Natural killer cell treated with Interleukin-12 subunit alpha and Interleukin-12 subunit beta and Interleukin-15 and Interleukin-18, amount 100 ng/mL, for 72 hours (primary cell): Measurements from ENCODE around the gene MMP26. TPM values are rescaled to one million over a fixed set of nuclear protein-coding genes. Genes with fewer than 3 reads are reported as not detected.

Experiments
- ATAC-seq, 2 donors: fragments of 150-1000 bp; cut with Tn5 transposase in 1 of 2; sonication (Bioruptor Pico), chemical (Tn5 transposase) in 1 of 2; 2 replicates each; pipeline ENCODE4 v1.10.0; 2021
- DNase-seq: peaks from one replicate; pipeline ENCODE4 v3.0.0; 2022; ENCODE audit warnings: low spot score
- H3K27ac Mint-ChIP-seq, 2 donors: 1 replicate in 1 of 2; 2 replicates in 1 of 2; pipeline ENCODE4 v1.8.0; 2022; ENCODE audit warnings: mixed read lengths in 2 of 2, mild to moderate bottlenecking in 1 of 2, moderate library complexity in 1 of 2
- H3K27me3 Mint-ChIP-seq, 2 donors: 1 replicate in 1 of 2; 2 replicates in 1 of 2; pipeline ENCODE4 v1.8.0; 2022; ENCODE audit warnings: mixed read lengths in 2 of 2
- H3K36me3 Mint-ChIP-seq: one replicate; pipeline ENCODE4 v1.8.0; 2022; ENCODE audit warnings: mixed read lengths
- H3K4me1 Mint-ChIP-seq, 2 donors: 1 replicate in 1 of 2; 2 replicates in 1 of 2; pipeline ENCODE4 v1.8.0; 2022; ENCODE audit warnings: low read depth in 2 of 2, mixed read lengths in 2 of 2, mild to moderate bottlenecking in 1 of 2
- H3K4me3 Mint-ChIP-seq: one replicate; pipeline ENCODE4 v1.8.0; 2022; ENCODE audit warnings: mixed read lengths
- H3K9me3 Mint-ChIP-seq: 2 replicates; pipeline ENCODE4 v1.8.0; 2022; ENCODE audit warnings: mixed read lengths
- total RNA-seq, 2 donors: library from RNA; stranded (reverse); gene quantifications; one replicate each; pipeline ENCODE4 v1.2.3, GENCODE V29; 2022

The MMP26 gene
- not detected for total RNA-seq

DNA sequence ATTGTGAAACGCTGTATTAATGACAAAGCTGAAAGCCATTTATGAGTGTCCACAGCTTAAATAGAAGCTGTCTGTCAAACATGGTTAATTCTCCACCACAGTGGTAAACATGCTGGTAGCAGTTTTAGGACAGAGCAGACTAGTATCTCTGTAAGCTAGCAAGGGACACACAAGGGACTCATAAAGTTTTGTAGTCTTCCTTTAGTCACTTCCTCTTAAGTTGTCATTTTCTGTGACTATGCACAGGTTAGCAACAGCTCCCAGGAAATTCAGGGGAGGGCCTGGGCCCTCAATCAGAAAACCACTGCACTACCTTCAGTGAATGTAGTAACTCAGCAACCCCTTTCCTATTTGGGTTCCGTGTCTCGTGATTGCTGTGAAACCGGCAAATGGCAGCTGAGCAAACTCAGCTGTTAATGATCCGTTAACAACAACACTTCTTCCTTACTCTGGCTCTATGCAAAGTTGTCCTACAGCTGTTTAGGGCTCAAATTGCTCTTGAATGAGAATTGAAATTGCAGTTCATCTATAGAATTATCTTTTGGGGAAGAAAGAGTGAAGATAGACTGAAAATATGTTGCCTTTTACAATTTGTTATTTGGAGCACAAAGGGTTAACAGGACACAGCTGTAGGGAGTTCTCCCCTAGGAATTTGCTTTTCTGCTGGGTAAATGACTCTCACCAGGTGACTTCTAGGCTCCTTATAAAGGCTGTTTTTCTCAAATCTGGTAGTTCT, at the start of gene MMP26:
Gene MMP26, plus strand, starts transcription at position 731 of the 736 bp plus-strand sequence.
- Mint-ChIP-seq H3K4me3 (no peak within 1 kb of the TSS), H3K36me3 (no peaks in the 10 kb centered on the region), H3K4me1 (no peaks in the 10 kb centered on the region), H3K9me3 (peaks cover 3% of the 10 kb centered on the region), H3K27me3 (peaks cover 9 to 27% of the 10 kb centered on the region in 2 donors), H3K27ac (no peak within 1 kb of the TSS)
- ATAC-seq (no peak), DNase-seq (no peak)

DNA sequence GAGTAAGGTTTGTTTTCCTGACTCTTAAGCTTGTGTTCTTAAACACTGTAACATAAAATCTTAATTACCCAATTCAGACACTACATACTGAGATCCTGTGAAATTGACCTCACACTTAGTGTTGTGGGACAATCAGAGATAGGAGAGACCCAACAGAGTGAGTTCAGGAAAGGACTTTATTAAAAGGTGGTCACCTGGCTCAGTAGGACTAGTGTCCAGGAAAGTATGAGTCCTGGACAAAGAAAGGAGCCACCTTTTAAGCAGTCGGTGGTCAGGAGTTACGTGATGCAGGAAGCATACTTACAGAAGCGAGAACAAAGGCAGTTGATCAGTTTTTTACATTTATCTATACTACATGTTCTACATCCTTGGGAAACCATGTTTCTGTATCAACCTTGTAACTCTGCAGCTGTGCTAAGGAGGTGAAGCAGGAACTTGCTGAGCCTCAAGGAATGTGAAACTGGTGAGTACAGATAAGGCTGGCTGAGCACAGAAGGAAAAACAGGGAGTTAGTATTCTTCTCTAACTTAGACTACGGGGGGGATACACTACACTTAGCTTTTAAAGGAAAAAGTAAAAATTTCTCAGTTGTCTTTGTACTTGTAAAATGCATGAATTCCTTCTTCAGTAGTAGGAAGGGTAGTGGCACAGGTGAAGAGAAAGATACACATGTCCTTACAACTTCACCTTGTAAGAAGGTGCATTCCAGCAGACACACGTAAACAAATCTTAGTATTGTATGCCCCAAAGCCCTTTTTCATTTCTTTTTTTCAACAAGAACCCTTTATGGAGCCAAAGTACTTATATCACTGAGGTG, 45.7 kb upstream of the MMP26 start:
- Mint-ChIP-seq H3K27ac (no peak overlapping the region), H3K4me1 (peaks cover 4 to 5% of the 10 kb centered on the region in 2 donors), H3K9me3 (no peaks in the 10 kb centered on the region), H3K36me3 (no peaks in the 10 kb centered on the region), H3K27me3 (peaks cover 15 to 25% of the 10 kb centered on the region in 2 donors), H3K4me3 (no peak overlapping the region)
- no peak for ATAC-seq
- no peak for DNase-seq

DNA sequence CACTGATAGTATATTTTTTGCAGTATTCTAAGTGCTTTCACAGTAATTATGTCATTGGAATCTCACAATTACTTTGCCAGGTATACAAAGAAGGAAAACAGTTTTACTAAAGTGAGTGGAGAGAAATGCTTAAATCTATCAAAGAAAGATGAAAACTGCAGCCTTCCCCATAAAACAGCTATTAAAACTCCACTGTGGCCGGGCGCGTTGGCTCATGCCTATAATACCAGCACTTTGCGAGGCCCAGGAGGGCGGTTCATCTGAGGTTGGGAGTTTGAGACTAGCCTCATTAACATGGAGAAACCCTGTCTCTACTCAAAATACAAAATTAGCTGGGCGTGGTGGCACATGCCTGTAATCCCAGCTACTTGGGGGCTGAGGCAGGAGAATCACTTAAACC, 41.7 kb upstream of the MMP26 start:
- no peak for DNase-seq
- Mint-ChIP-seq H3K4me3 (no peak overlapping the region), H3K9me3 (no peaks in the 10 kb centered on the region), H3K4me1 (no peaks in the 10 kb centered on the region), H3K27me3 (peaks cover 19 to 24% of the 10 kb centered on the region in 2 donors), H3K27ac (no peak overlapping the region), H3K36me3 (no peaks in the 10 kb centered on the region)
- ATAC-seq, result no peak

DNA sequence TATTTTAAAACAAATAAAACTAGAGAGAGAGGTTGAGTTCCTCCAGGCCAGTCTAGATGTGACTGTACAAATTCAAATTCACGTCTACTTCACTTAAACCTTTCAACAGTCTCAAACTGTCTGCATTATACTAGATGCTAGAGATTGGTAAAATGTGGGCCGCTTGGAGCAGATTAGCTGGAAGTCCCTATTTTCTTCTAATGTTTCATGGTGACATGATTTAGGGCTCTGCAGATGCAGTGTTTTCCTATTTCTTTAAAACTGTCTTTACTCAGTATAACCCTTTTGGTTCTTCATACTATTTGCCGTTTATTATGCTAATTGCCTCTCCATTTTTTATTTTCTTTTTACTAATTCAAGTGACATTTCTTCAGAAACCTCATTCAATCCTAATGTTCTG, 40.4 kb upstream of the MMP26 start:
- Mint-ChIP-seq H3K36me3 (no peaks in the 10 kb centered on the region), H3K9me3 (no peaks in the 10 kb centered on the region), H3K4me3 (no peak overlapping the region), H3K27me3 (peaks cover 19 to 24% of the 10 kb centered on the region in 2 donors), H3K4me1 (no peaks in the 10 kb centered on the region), H3K27ac (no peak overlapping the region)
- DNase-seq, result no peak
- ATAC-seq, result no peak

DNA sequence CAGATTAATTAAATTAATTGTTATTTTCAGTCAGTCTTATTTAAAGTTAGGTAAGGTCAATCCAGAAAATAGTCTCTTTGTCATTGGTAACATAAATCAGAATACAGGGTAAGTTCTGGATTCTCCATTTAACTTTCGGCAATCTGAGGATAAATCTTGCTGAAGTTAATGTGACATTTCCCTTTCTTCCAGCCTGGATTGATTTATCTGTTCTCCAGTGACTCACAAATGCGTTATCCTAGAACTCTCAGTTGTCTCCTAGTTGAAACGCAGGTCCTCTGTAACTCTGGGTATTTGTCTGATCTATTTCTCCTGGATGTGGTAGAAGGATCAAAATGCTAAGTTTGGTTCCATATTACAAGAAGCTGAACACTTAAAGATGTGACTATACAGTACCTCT, 39.8 kb upstream of the MMP26 start:
- DNase-seq, result no peak
- Mint-ChIP-seq H3K9me3 (no peaks in the 10 kb centered on the region), H3K36me3 (no peaks in the 10 kb centered on the region), H3K4me3 (no peak overlapping the region), H3K4me1 (no peaks in the 10 kb centered on the region), H3K27me3 (peaks cover 23 to 24% of the 10 kb centered on the region in 2 donors), H3K27ac (no peak overlapping the region)
- no peak for ATAC-seq

DNA sequence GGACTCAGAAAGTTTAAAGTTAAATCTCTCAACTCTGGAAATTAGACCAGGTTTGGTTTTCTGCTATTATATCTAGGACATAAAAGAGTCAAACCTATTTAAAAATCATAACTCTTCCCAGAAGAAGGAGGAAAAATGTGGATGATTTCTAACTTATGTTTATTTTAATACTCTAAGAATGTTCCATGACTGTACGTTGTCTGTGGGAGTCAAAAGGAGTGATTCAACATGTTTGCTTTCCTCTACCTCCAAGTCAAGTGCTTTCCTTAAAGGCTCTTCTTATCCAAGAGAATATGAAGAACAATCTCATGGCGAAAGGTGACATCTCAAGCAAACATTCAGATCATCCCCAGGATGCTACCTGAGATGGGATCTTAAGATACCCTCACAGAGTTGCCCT, 39.2 kb upstream of the MMP26 start:
- Mint-ChIP-seq H3K4me3 (no peak overlapping the region), H3K27me3 (peaks cover 23% of the 10 kb centered on the region in 2 donors), H3K9me3 (no peaks in the 10 kb centered on the region), H3K36me3 (no peaks in the 10 kb centered on the region), H3K27ac (no peak overlapping the region), H3K4me1 (no peaks in the 10 kb centered on the region)
- DNase-seq (no peak), ATAC-seq (no peak)

DNA sequence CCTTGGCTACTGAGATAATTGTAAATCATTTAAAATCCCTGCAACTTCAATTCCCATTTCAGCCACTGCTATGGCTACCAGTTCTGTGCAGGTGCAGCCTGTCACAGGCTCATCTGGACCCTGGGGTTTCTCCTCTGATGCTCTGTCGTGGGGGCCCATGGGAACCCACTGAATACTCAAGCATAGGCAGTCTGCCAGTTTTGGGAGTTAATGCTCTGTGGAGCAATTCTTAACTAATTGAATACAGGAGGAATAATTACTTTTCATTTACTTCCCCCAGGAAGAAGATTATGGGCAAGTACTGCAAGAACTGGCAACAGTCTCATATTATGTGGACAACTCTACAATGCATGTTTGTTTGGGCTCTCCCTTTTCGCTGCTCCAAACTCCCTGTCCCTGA, 32.8 kb upstream of the MMP26 start:
- H3K36me3 Mint-ChIP-seq, result no peaks in the 10 kb centered on the region
- no peak overlapping the region for H3K4me3 Mint-ChIP-seq
- DNase-seq (no peak), ATAC-seq (no peak)
- no peaks in the 10 kb centered on the region for H3K4me1 Mint-ChIP-seq
- peaks cover 15 to 31% of the 10 kb centered on the region in 2 donors for H3K27me3 Mint-ChIP-seq
- no peaks in the 10 kb centered on the region for H3K9me3 Mint-ChIP-seq
- H3K27ac Mint-ChIP-seq, result no peak overlapping the region

DNA sequence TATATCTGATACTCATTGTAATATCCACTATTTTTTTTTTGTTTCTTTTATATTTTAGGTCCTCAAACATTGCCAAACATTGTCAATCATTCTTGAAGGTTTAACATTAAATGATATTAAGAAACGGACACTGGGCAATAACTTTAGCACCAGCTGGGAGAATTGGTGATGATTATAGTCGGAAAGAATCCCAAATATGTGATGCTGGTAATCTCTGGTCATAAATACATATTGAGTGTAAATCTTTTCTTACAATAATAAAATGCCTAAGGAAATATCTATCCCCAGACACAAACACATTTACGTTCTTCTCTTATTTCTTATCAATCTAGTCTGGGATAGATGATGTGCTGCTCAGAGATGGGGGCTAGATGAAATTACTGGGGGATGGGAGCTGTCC, 32.1 kb upstream of the MMP26 start:
- no peaks in the 10 kb centered on the region for H3K9me3 Mint-ChIP-seq
- H3K4me1 Mint-ChIP-seq, result no peaks in the 10 kb centered on the region
- H3K4me3 Mint-ChIP-seq, result no peak overlapping the region
- peaks cover 15 to 31% of the 10 kb centered on the region in 2 donors for H3K27me3 Mint-ChIP-seq
- no peak for ATAC-seq
- H3K36me3 Mint-ChIP-seq, result no peaks in the 10 kb centered on the region
- no peak for DNase-seq
- H3K27ac Mint-ChIP-seq, result no peak overlapping the region

DNA sequence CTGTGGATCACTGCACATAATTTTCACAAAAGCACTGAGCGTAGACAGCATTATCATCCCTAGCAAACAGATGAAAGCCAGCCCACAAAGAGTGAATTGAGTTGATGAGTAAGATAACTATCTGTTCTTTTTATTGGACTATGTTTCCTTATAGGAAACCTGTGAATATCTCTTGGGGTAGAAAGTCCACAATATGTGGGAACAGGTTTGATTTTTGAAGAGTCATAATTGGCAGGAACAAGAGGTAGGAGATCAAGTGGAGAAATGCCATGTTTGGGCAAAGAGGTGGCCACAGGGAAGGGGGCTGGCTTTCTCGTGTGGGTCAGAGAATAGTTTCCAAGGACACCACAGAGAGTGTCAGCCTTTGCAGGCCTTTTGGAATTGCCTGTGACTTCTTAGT, 30.8 kb upstream of the MMP26 start:
- Mint-ChIP-seq H3K4me1 (no peaks in the 10 kb centered on the region), H3K36me3 (no peaks in the 10 kb centered on the region), H3K4me3 (no peak overlapping the region), H3K9me3 (no peaks in the 10 kb centered on the region), H3K27me3 (peaks cover 15 to 31% of the 10 kb centered on the region in 2 donors), H3K27ac (no peak overlapping the region)
- ATAC-seq (no peak), DNase-seq (no peak)

DNA sequence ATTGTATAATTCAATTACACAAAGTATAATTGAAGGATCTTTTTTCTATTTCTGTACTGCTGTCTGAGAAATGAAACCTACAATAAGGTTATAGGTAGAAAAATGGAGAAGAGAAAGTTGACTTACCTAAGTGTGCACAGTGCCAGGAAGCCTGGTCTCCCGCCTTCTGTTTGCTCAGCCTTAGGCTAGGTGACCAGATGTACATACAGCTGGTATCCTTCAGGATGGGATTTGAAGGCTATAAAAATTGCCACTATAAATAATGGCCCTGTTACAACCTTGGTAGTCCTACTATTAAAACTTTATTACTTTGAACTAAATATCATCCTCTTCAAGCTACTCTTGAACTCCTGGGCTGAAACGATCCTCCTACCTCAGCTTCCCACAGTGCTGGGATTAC, 26.6 kb upstream of the MMP26 start:
- H3K27me3 Mint-ChIP-seq, result peaks cover 8 to 12% of the 10 kb centered on the region in 2 donors

DNA sequence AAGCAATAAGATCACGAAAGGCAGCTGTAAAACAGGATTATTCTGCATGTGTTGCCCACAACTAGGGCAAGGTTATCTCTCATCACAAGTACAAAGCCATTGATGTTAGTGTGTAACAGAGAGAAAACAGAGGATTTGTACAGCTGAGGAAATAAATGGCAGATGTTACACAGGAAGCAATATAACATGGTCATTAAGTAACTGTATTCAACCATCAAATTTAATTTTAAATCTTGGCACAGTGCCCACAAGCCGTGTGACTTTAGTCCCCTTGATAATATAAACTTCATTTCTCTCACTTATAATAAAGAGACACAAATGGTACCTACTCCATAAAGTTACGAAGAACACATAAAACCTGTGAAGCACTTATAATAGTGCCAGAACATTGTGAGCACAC, 24.2 kb upstream of the MMP26 start:
- H3K27ac Mint-ChIP-seq, result no peak overlapping the region
- no peaks in the 10 kb centered on the region for H3K4me1 Mint-ChIP-seq
- DNase-seq (no peak), ATAC-seq (no peak)
- no peaks in the 10 kb centered on the region for H3K9me3 Mint-ChIP-seq
- H3K4me3 Mint-ChIP-seq, result no peak overlapping the region
- H3K36me3 Mint-ChIP-seq, result no peaks in the 10 kb centered on the region
- H3K27me3 Mint-ChIP-seq, result peaks cover 0 to 2% of the 10 kb centered on the region in 2 donors

More for the DNA sequence above, 26.6 kb upstream of the MMP26 start:
- Mint-ChIP-seq H3K4me3 (no peak overlapping the region), H3K27ac (no peak overlapping the region), H3K9me3 (no peaks in the 10 kb centered on the region), H3K4me1 (no peaks in the 10 kb centered on the region), H3K36me3 (no peaks in the 10 kb centered on the region)
- no peak for DNase-seq
- no peak for ATAC-seq

DNA sequence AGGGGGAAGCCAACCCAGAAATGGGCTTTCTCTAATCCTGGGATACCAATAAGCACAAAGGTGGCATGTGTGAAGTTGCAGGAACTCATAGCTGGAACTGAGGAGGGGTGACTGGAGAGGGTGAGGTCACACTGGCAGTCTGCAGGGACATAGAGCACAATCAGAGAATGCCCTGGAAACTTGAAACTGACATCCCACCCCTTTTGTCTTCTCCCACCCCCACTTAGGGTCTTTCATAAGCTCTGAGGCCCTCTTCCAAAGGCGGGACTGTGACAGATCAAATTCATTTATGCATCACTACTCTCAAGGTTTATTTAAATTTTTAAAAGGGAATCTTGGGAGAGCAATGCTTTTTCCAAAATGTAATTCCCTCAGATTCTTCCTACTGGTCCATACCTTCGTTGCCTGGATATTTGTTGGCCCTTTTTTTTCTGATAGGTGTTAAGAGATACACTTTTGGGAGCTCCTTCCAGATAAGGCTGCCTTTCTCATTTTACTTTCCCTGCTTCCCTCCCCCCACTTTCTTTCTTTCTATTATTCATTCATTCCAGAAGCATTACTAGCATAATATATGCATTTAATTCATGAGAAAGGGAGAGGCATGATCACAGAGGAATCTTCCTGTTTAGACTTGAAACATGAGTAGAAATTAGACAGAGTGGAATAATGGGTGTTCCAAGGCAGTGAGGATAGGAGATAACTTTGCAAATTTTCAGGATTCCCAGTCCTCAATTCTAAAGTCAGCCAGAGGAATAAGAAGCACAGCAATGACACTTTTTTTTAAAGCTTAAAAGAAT, 21.8 kb upstream of the MMP26 start:
- DNase-seq (no peak), ATAC-seq (no peak)
- Mint-ChIP-seq H3K9me3 (no peaks in the 10 kb centered on the region), H3K4me3 (no peak overlapping the region), H3K27me3 (peaks cover 0 to 2% of the 10 kb centered on the region in 2 donors), H3K4me1 (no peaks in the 10 kb centered on the region), H3K27ac (no peak overlapping the region), H3K36me3 (no peaks in the 10 kb centered on the region)

DNA sequence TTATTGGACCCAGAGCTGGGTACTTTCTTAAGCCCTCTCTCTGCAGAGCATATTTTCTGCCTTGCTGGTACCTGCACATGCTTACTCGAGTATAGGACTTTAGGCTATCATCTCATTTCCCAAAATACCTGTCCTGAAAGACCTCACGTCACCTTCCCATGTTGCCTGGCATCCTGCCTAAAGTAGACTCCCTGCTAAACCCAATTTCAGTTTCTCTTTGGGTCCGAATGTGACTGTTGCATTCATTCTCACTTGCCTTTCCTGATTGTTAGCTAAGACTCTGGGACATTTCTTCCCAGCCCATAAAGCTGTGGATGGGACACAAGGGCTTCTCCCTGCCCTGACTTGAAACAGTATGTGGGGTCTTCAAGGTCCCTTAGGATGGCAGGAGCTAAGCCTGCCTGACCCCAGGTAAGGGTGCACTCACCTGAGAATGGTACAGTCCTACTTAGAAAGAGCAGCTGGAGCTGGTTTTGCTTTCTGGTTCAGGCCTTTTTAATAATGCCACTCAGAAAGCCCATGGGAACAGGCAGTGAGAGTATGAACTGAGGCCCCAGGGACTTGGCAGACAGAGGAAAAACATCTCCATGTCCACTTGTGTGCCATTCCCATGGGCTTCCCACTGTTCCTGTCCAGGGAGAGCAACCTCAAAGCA, 19.8 kb upstream of the MMP26 start:
- no peaks in the 10 kb centered on the region for H3K4me1 Mint-ChIP-seq
- H3K9me3 Mint-ChIP-seq, result no peaks in the 10 kb centered on the region
- peaks cover 0 to 2% of the 10 kb centered on the region in 2 donors for H3K27me3 Mint-ChIP-seq
- ATAC-seq, result no peak
- no peak overlapping the region for H3K4me3 Mint-ChIP-seq
- H3K36me3 Mint-ChIP-seq, result no peaks in the 10 kb centered on the region
- H3K27ac Mint-ChIP-seq, result no peak overlapping the region
- no peak for DNase-seq
